Measurements from ENCODE around the gene ERBB4. TPM values are rescaled to one million over a fixed set of nuclear protein-coding genes. Genes with fewer than 3 reads are reported as not detected.

The ERBB4 gene
- total RNA-seq, 1 donor from 2014 or later = 1.7 TPM

GRCh38 chr2:211860224-211860623 lies 678.4 kb downstream of the ERBB4 start:
- Histone ChIP-seq H3K9me3 (peaks cover 0 to 7% of the 10 kb centered on the region in 2 donors), H3K36me3 (no peaks in the 10 kb centered on the region), H3K4me3 (no peak overlapping the region), H3K4me1 (no peaks in the 10 kb centered on the region), H3K27me3 (no peaks in the 10 kb centered on the region), H3K27ac (no peak overlapping the region)
- intact Hi-C loops (cut with DNase I) = no loop called here
- DNase-seq (ENCODE audit: low spot score in 2 of 2) = no peak
- no peak for TF ChIP-seq CTCF (IDR thresholded peaks at IDR 0.05)

- Histone ChIP-seq H3K4me1 (no peaks in the 10 kb centered on the region), H3K9me3 (no peaks in the 10 kb centered on the region), H3K27ac (no peak overlapping the region), H3K36me3 (no peaks in the 10 kb centered on the region), H3K4me3 (no peak overlapping the region), H3K27me3 (no peaks in the 10 kb centered on the region)
- intact Hi-C loops (cut with DNase I) = no loop called here
- DNase-seq (ENCODE audit: low spot score in 2 of 2) = no peak
- no peak for TF ChIP-seq CTCF (IDR thresholded peaks at IDR 0.05)
Observed at GRCh38 chr2:211854832-211855231, 683.8 kb downstream of the ERBB4 start.

- Histone ChIP-seq H3K27ac (no peak overlapping the region), H3K4me3 (no peak overlapping the region), H3K9me3 (no peaks in the 10 kb centered on the region), H3K36me3 (no peaks in the 10 kb centered on the region), H3K4me1 (no peaks in the 10 kb centered on the region), H3K27me3 (no peaks in the 10 kb centered on the region)
- intact Hi-C loops (cut with DNase I) = no loop called here
- DNase-seq (ENCODE audit: low spot score in 2 of 2) = no peak
- TF ChIP-seq CTCF (IDR thresholded peaks at IDR 0.05) = no peak
Observed at GRCh38 chr2:211846714-211847113, 691.9 kb downstream of the ERBB4 start.

- TF ChIP-seq CTCF (IDR thresholded peaks at IDR 0.05) = no peak
- H3K36me3 ChIP-seq = no peaks in the 10 kb centered on the region
Observed at GRCh38 chr2:211846036-211846400, 692.6 kb downstream of the ERBB4 start.

GRCh38 chr2:211845338-211846035 lies 693.1 kb downstream of the ERBB4 start:
- no peak for TF ChIP-seq CTCF (IDR thresholded peaks at IDR 0.05)
- Histone ChIP-seq H3K36me3 (no peaks in the 10 kb centered on the region), H3K27me3 (no peaks in the 10 kb centered on the region), H3K4me1 (no peaks in the 10 kb centered on the region), H3K9me3 (no peaks in the 10 kb centered on the region), H3K4me3 (no peak overlapping the region), H3K27ac (no peak overlapping the region)
- intact Hi-C loops (cut with DNase I) = no loop called here
- no peak for DNase-seq (ENCODE audit: low spot score in 2 of 2)

More at GRCh38 chr2:211846036-211846400, 692.6 kb downstream of the ERBB4 start:
- no peak overlapping the region for H3K27ac ChIP-seq
- intact Hi-C loops (cut with DNase I) = no loop called here
- H3K4me1 ChIP-seq = no peaks in the 10 kb centered on the region
- no peaks in the 10 kb centered on the region for H3K27me3 ChIP-seq
- no peaks in the 10 kb centered on the region for H3K9me3 ChIP-seq
- no peak for DNase-seq (ENCODE audit: low spot score in 2 of 2)
- H3K4me3 ChIP-seq = no peak overlapping the region

GRCh38 chr2:211837706-211838105 lies 700.9 kb downstream of the ERBB4 start:
- H3K27ac ChIP-seq = no peak overlapping the region
- DNase-seq (ENCODE audit: low spot score in 2 of 2) = no peak
- H3K9me3 ChIP-seq = no peaks in the 10 kb centered on the region
- no peaks in the 10 kb centered on the region for H3K4me1 ChIP-seq
- H3K27me3 ChIP-seq = no peaks in the 10 kb centered on the region
- H3K4me3 ChIP-seq = no peak overlapping the region
- intact Hi-C loops (cut with DNase I) = no loop called here
- H3K36me3 ChIP-seq = no peaks in the 10 kb centered on the region
- TF ChIP-seq CTCF (IDR thresholded peaks at IDR 0.05) = no peak
